ENCODE data around the gene PBX4.

Gene PBX4

GRCh38 chr19:19647037-19647835 is 28.7 kb upstream of the PBX4 start:
- no peak for DNase-seq

- no peak for DNase-seq
Observed at GRCh38 chr19:19645233-19645870, 26.9 kb upstream of the PBX4 start.

- DNase-seq = no peak
Observed at GRCh38 chr19:19644054-19644388, 25.5 kb upstream of the PBX4 start.

GRCh38 chr19:19643158-19644053 is 24.9 kb upstream of the PBX4 start, which contains the start of gene GMIP:
TSS of gene GMIP (minus strand) at chr19:19643657. CDS start at chr19:19643529, 128 bp downstream.
- peak; percentile 84 for DNase-seq

GRCh38 chr19:19642506-19643157 is 24.1 kb upstream of the PBX4 start:
- peak; percentile 58 for DNase-seq

GRCh38 chr19:19637523-19638251 is 19.2 kb upstream of the PBX4 start:
- no peak for DNase-seq

- DNase-seq = no peak
Observed at GRCh38 chr19:19637186-19637522, 18.7 kb upstream of the PBX4 start.

- DNase-seq = no peak
Observed at GRCh38 chr19:19636573-19637185, 18.2 kb upstream of the PBX4 start.

- DNase-seq = no peak
Observed at GRCh38 chr19:19635313-19635702, 16.8 kb upstream of the PBX4 start.

GRCh38 chr19:19634516-19635312 is 16.2 kb upstream of the PBX4 start:
- no peak for DNase-seq

GRCh38 chr19:19633711-19634515 is 15.4 kb upstream of the PBX4 start:
- no peak for DNase-seq

GRCh38 chr19:19632661-19633060 is 14.2 kb upstream of the PBX4 start:
- no peak for DNase-seq

- no peak for DNase-seq
Observed at GRCh38 chr19:19631346-19631745, 12.9 kb upstream of the PBX4 start.

GRCh38 chr19:19630426-19630825 is 11.9 kb upstream of the PBX4 start:
- no peak for DNase-seq

- DNase-seq = no peak
Observed at GRCh38 chr19:19630062-19630414, 11.6 kb upstream of the PBX4 start.

- DNase-seq = peak; percentile 40
Observed at GRCh38 chr19:19628501-19629134, 10.1 kb upstream of the PBX4 start.

- DNase-seq = peak; percentile 79
Observed at GRCh38 chr19:19627621-19628500, 9.4 kb upstream of the PBX4 start, which contains the start of gene LPAR2. TSS of gene LPAR2 (minus strand) at chr19:19628220. CDS start at chr19:19627275, 945 bp downstream.
